ENCODE measurements around the gene ZSCAN12. TPM values are rescaled to one million over a fixed set of nuclear protein-coding genes. Genes with fewer than 3 reads are reported as not detected.

The ZSCAN12 gene
- total RNA-seq, 1 experiment from 2014 or later, result 12.6 TPM

DNA sequence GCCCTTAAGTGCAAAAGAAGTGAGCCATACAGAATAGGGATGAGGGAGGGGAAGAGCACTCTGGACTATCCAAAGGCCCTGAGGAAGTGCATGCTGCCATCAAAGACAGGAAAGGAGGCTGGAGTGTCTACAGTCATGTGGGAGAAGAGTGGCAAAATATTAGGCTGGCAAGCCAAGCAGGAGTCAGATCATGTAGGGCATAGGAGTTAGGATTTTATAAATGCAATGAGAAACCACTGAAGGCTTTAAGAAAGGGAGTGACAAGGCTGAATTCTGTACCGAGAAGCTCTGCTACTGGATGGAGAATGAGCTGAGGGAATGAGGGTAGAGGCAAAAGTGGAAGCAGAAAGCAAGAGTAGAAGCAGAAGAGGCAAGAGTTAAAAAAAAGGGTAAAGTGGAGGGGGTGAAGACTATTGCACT is 65.9 kb downstream of the ZSCAN12 start:
- Histone ChIP-seq H3K18ac (ENCODE audit: insufficient read length, low read depth, low read length) (no peak overlapping the region), H4K20me1 (ENCODE audit: control insufficient read depth, insufficient read depth, insufficient read length) (no peaks in the 10 kb centered on the region), H3K9ac (ENCODE audit: extremely low read depth, insufficient read length, low read length) (no peak overlapping the region), H3K4me2 (ENCODE audit: insufficient read depth, insufficient read length, low read length) (no peak overlapping the region), H3K4me1 (ENCODE audit: insufficient read depth, low read length) (no peaks in the 10 kb centered on the region), H2BK5ac (ENCODE audit: insufficient read length, low read length) (no peak overlapping the region), H2AFZ (ENCODE audit: low read length) (no peak overlapping the region), H3K4ac (ENCODE audit: low read depth, low read length) (no peak overlapping the region), H2BK15ac (ENCODE audit: low read depth, low read length) (no peak overlapping the region), H3K27me3 (ENCODE audit: insufficient read depth, low read length) (no peaks in the 10 kb centered on the region), H3K56ac (ENCODE audit: insufficient read length, low read depth, low read length) (no peak overlapping the region), H3K23ac (ENCODE audit: insufficient read length, low read depth, low read length) (no peak overlapping the region), H2AK5ac (ENCODE audit: insufficient read length, low read length) (no peak overlapping the region), H2BK120ac (ENCODE audit: low read depth, low read length, poor library complexity, severe bottlenecking) (no peak overlapping the region), H3T11ph (ENCODE audit: low read length) (no peak overlapping the region), H2BK12ac (ENCODE audit: insufficient read length, low read depth, low read length) (no peak overlapping the region), H3K23me2 (ENCODE audit: insufficient read length, low read depth, low read length, poor library complexity, severe bottlenecking) (peaks cover 14% of the 10 kb centered on the region), H3K79me2 (ENCODE audit: insufficient read depth, low read length) (no peaks in the 10 kb centered on the region), H4K5ac (ENCODE audit: insufficient read length, low read depth, low read length) (no peak overlapping the region), H4K8ac (replicated peaks; ENCODE audit: insufficient read length, low read depth, low read length) (no peak overlapping the region), H2BK20ac (ENCODE audit: low read depth, low read length, poor library complexity, severe bottlenecking) (no peak overlapping the region), H4K91ac (ENCODE audit: insufficient read length, low read depth, low read length) (no peak overlapping the region), H3K27ac (ENCODE audit: insufficient read length, low read depth, low read length) (no peak overlapping the region), H3K79me1 (ENCODE audit: insufficient read depth, low read depth, low read length, poor library complexity, severe bottlenecking) (no peaks in the 10 kb centered on the region), H3K9me3 (ENCODE audit: control insufficient read depth, low read depth, low read length) (no peaks in the 10 kb centered on the region), H3K14ac (ENCODE audit: insufficient read depth, low read length) (no peak overlapping the region)
- H3K4me1 Mint-ChIP-seq, result peaks cover 9 to 11% of the 10 kb centered on the region in 2 experiments; a peak in 3 of 4 replicates
- WGBS (ENCODE audit: extremely low coverage, insufficient read length, low lambda C conversion rate), result no CpG with 5 or more reads among the region's 1 CpG
- H3K36me3 Mint-ChIP-seq (ENCODE audit: insufficient read depth in 1 of 3, low read depth in 3 of 3), result peaks cover 9% of the 10 kb centered on the region in 3 experiments
- DNase-seq, result no peak
- H3K27ac Mint-ChIP-seq, result no peak overlapping the region
- no peak overlapping the region for H3K4me3 Mint-ChIP-seq
- peaks cover 6 to 12% of the 10 kb centered on the region in 2 experiments for H3K9me3 Mint-ChIP-seq
- H3K27me3 Mint-ChIP-seq (ENCODE audit: low read depth), result no peaks in the 10 kb centered on the region
- TF ChIP-seq, protein P1, sequence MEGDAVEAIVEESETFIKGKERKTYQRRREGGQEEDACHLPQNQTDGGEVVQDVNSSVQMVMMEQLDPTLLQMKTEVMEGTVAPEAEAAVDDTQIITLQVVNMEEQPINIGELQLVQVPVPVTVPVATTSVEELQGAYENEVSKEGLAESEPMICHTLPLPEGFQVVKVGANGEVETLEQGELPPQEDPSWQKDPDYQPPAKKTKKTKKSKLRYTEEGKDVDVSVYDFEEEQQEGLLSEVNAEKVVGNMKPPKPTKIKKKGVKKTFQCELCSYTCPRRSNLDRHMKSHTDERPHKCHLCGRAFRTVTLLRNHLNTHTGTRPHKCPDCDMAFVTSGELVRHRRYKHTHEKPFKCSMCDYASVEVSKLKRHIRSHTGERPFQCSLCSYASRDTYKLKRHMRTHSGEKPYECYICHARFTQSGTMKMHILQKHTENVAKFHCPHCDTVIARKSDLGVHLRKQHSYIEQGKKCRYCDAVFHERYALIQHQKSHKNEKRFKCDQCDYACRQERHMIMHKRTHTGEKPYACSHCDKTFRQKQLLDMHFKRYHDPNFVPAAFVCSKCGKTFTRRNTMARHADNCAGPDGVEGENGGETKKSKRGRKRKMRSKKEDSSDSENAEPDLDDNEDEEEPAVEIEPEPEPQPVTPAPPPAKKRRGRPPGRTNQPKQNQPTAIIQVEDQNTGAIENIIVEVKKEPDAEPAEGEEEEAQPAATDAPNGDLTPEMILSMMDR (conservative IDR thresholded peaks at IDR 0.05), result no peak

All from H9 (cell line).